GM12874 (cell line): Measurements from ENCODE around the gene SCYGR2.
"Not testable (repeated sequence)": the region's sequence is repeated elsewhere in the genome, so short reads cannot be mapped to it uniquely, and the experiment has no call there.

Experiments
- TF ChIP-seq, protein P1 (sequence below): IDR thresholded peaks from 2 replicates; pipeline ENCODE4 v1.5.1; 2011; ENCODE audit warnings: low read depth, mild to moderate bottlenecking, control low read depth, low read length, moderate library complexity; ENCODE audit not compliant: insufficient read depth

The SCYGR2 gene, protein sequence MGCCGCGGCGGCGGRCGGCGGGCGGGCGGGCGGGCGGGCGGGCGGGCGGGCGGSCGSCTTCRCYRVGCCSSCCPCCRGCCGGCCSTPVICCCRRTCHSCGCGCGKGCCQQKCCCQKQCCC

GRCh38 chr2:227598835-227599503 is at the start of gene SCYGR2:
Gene SCYGR2 (plus strand): TSS chr2:227598893. CDS start chr2:227598893, 0 bp downstream.
- TF ChIP-seq, protein P1, sequence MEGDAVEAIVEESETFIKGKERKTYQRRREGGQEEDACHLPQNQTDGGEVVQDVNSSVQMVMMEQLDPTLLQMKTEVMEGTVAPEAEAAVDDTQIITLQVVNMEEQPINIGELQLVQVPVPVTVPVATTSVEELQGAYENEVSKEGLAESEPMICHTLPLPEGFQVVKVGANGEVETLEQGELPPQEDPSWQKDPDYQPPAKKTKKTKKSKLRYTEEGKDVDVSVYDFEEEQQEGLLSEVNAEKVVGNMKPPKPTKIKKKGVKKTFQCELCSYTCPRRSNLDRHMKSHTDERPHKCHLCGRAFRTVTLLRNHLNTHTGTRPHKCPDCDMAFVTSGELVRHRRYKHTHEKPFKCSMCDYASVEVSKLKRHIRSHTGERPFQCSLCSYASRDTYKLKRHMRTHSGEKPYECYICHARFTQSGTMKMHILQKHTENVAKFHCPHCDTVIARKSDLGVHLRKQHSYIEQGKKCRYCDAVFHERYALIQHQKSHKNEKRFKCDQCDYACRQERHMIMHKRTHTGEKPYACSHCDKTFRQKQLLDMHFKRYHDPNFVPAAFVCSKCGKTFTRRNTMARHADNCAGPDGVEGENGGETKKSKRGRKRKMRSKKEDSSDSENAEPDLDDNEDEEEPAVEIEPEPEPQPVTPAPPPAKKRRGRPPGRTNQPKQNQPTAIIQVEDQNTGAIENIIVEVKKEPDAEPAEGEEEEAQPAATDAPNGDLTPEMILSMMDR = not testable (repeated sequence)

DNA sequence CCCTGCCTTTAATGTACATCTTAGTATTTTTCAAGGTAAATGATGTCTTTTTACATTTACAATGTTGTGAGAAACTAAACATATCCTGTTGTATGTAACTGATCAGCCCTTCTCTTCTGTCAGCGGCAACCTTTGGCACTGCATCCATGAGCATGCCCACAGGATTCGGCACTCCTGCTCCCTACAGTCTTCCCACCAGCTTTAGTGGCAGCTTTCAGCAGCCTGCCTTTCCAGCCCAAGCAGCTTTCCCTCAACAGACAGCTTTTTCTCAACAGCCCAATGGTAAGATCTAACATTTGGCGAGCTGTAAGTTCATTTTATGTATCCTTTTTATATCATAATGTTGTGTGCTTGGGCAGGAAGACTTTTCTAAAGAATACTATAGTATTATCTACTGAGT is 46.9 kb upstream of the SCYGR2 start:
- TF ChIP-seq, protein P1 = no peak

DNA sequence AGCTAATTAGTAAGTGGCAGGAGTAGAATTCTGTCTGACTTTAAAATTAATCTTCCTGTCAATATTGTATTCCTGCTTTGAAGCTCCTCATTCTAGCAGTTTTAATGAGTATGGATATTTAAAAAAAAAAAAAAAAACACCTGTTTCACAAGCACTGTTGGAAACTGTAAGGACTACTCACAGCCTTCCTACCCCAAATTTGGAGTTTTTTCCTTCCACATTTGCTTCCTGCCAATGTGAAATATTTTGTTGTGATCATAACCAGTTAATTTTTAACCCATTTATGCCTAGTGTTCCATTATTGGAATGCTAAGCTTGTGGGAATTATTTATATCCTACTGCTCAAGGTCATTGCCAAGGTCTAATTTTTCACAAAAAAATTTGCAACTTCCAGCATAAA is 36.1 kb upstream of the SCYGR2 start:
- TF ChIP-seq, protein P1 = no peak

DNA sequence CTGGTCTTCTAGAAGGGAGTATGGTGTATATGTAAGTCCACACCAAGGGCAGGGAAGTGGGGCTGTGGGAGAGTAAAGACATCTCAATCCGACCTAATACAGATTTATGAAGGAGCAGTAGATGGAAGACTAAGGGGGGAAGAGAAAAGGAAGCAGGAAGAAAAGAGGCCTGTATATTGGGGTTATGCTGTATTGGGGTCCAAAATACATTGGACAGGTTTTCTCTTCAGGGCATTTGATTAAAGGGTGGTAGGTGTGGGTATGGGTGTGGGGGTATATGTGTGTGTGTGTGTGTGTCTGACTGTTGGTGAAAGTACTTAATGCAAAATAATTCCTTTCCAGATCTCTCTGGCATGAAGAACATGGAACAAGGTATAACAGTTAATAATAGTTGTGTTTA is 33.6 kb upstream of the SCYGR2 start:
- TF ChIP-seq, protein P1 = no peak

DNA sequence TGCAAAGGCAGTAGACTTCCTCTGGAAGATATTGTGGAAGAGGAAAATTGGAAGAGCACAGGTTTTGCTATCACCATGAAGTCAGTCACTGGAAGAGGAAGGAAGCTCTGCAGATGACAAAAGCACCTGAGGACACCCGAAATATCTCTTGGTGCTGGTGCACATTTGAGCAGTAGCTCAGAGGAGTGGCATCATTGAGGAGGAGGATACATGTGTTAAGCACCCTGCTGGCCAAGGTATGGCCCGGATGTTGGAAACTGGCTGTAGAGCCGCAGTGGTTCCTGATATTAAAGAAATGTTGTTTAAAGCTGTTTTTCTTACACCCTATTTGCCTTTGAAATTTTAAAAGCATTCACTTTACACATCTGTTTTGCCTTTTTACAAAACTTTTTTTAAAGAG is 32.7 kb upstream of the SCYGR2 start:
- TF ChIP-seq, protein P1 = no peak

GRCh38 chr2:227568852-227569169 is 29.9 kb upstream of the SCYGR2 start:
- TF ChIP-seq, protein P1 = no peak

GRCh38 chr2:227570615-227571014 is 28.1 kb upstream of the SCYGR2 start:
- TF ChIP-seq, protein P1 = no peak
